HepG2 (cell line): ENCODE measurements around the gene NFKBIA. TPM values are rescaled to one million over a fixed set of nuclear protein-coding genes. Genes with fewer than 3 reads are reported as not detected.

Experiments used
- ARID5B ChIP-seq: IDR thresholded peaks from 2 replicates; pipeline ENCODE4 v1.4.0; 2020; ENCODE audit warnings: mild to moderate bottlenecking, missing genetic modification reagents
- CERS6 ChIP-seq: sonication (generic); formaldehyde crosslinking; IDR thresholded peaks from 2 replicates; pipeline ENCODE4 v1.5.0; 2020; ENCODE audit warnings: missing genetic modification reagents
- EED ChIP-seq: sonication (generic); formaldehyde crosslinking; IDR thresholded peaks from 2 replicates; pipeline ENCODE4 v1.5.0; 2020; ENCODE audit warnings: mild to moderate bottlenecking, missing genetic modification reagents
- EHMT2 ChIP-seq: fragments of 200-600 bp; sonication (generic); IDR thresholded peaks from 2 replicates; pipeline ENCODE4 v1.7.0; 2017; ENCODE audit warnings: antibody characterized with exemption, low read depth, low read length, borderline replicate concordance
- FOXA3 ChIP-seq: IDR thresholded peaks from 2 replicates; pipeline ENCODE4 v1.6.1; 2016; ENCODE audit warnings: missing genetic modification reagents, missing compliant biosample characterization
- HDAC1 ChIP-seq: sonication (generic); formaldehyde crosslinking; IDR thresholded peaks from 2 replicates; pipeline ENCODE4 v1.5.1; 2020; ENCODE audit warnings: mild to moderate bottlenecking, missing genetic modification reagents
- KLF6 ChIP-seq: IDR thresholded peaks from 2 replicates; pipeline ENCODE4 v1.8.0; 2016; ENCODE audit warnings: missing biosample characterization, missing genetic modification reagents
- MTA1 ChIP-seq: sonication (generic); formaldehyde crosslinking; IDR thresholded peaks from 2 replicates; pipeline ENCODE4 v1.4.0; 2020; ENCODE audit warnings: missing genetic modification reagents, mild to moderate bottlenecking, borderline replicate concordance
- MXI1 ChIP-seq: IDR thresholded peaks from 3 replicates; pipeline ENCODE4 v1.6.1; 2012; ENCODE audit warnings: low read depth, low read length, inconsistent platforms, borderline replicate concordance
- NFATC3 ChIP-seq: sonication (generic); formaldehyde crosslinking; IDR thresholded peaks from 2 replicates; pipeline ENCODE4 v1.5.1; 2020; ENCODE audit warnings: mild to moderate bottlenecking, missing genetic modification reagents
- PAF1 ChIP-seq: IDR thresholded peaks from 2 replicates; pipeline ENCODE4 v1.6.1; 2016; ENCODE audit warnings: missing genetic modification reagents, missing compliant biosample characterization
- SOX6 ChIP-seq, 2 experiments: fragments of 450-650 bp in 1 of 2; sonication (generic) in 1 of 2; formaldehyde crosslinking in 1 of 2; IDR thresholded peaks; 2 replicates each; pipeline versions ENCODE4 v1.4.0 to v1.6.1; 2017 to 2020; ENCODE audit warnings: antibody characterized with exemption in 1 of 2, mild to moderate bottlenecking in 1 of 2, missing genetic modification reagents in 1 of 2
- TOPORS ChIP-seq: sonication (generic); formaldehyde crosslinking; IDR thresholded peaks from 2 replicates; pipeline ENCODE4 v1.8.0; 2023; ENCODE audit warnings: mild to moderate bottlenecking, missing genetic modification reagents
- U2AF2 ChIP-seq: fragments of 200-400 bp; formaldehyde crosslinking; IDR thresholded peaks from 2 replicates; pipeline ENCODE4 v1.6.1; 2017; ENCODE audit warnings: low read depth, mild to moderate bottlenecking, low read length
- ZIK1 ChIP-seq: sonication (generic); formaldehyde crosslinking; IDR thresholded peaks from 2 replicates; pipeline ENCODE4 v1.5.0; 2020; ENCODE audit warnings: mild to moderate bottlenecking, low read depth, missing genetic modification reagents, borderline replicate concordance
- ZNF256 ChIP-seq: sonication (generic); formaldehyde crosslinking; conservative IDR thresholded peaks from 2 replicates; pipeline ENCODE4 v1.4.0; 2020; ENCODE audit warnings: missing genetic modification reagents
- ZNF274 ChIP-seq: sonication (generic); formaldehyde crosslinking; IDR thresholded peaks from 2 replicates; pipeline ENCODE4 v1.5.1; 2020; ENCODE audit warnings: mild to moderate bottlenecking, missing genetic modification reagents
- ZNF276 ChIP-seq: sonication (generic); formaldehyde crosslinking; IDR thresholded peaks from 2 replicates; pipeline ENCODE4 v1.4.0; 2020; ENCODE audit warnings: mild to moderate bottlenecking, low read depth, missing genetic modification reagents
- ZNF430 ChIP-seq: sonication (generic); formaldehyde crosslinking; IDR thresholded peaks from 2 replicates; pipeline ENCODE4 v1.9.0; 2021; ENCODE audit warnings: mild to moderate bottlenecking, missing genetic modification reagents
- ZNF451 ChIP-seq: sonication (generic); formaldehyde crosslinking; IDR thresholded peaks from 2 replicates; pipeline ENCODE4 v1.5.0; 2020; ENCODE audit warnings: mild to moderate bottlenecking, missing genetic modification reagents
- ZNF501 ChIP-seq: sonication (generic); formaldehyde crosslinking; IDR thresholded peaks from 2 replicates; pipeline ENCODE4 v1.5.1; 2020; ENCODE audit warnings: mild to moderate bottlenecking, moderate library complexity, missing genetic modification reagents
- ZNF552 ChIP-seq: sonication (generic); formaldehyde crosslinking; IDR thresholded peaks from 2 replicates; pipeline ENCODE4 v1.9.0; 2022; ENCODE audit warnings: missing genetic modification reagents, mild to moderate bottlenecking, borderline replicate concordance
- ZNF629 ChIP-seq: sonication (generic); formaldehyde crosslinking; conservative IDR thresholded peaks from 2 replicates; pipeline ENCODE4 v1.5.0; 2020; ENCODE audit warnings: missing genetic modification reagents
- ZSCAN25 ChIP-seq: sonication (generic); formaldehyde crosslinking; IDR thresholded peaks from 2 replicates; pipeline ENCODE4 v1.8.0; 2022; ENCODE audit warnings: mild to moderate bottlenecking, missing genetic modification reagents
- polyA plus RNA-seq, 8 experiments: library from polyadenylated mRNA; depleted of rRNA in 3 of 8; stranded (reverse) in 7 of 8; unstranded in 1 of 8; fragments of >200 nt; fragmentation: Illumina TruSeq in 4 of 8; extraction: Trizol in 4 of 8; gene quantifications; 2 replicates each; pipeline versions ENCODE4 v1.2.1 to v1.2.3, GENCODE V29; 2011 to 2016; ENCODE audit warnings: low read depth in 4 of 8, missing spikeins in 1 of 8, mixed read lengths in 1 of 8; ENCODE audit not compliant: insufficient read depth in 1 of 8
- total RNA-seq, 5 experiments: library from RNA; depleted of rRNA; stranded (reverse); fragments of >200 nt; fragmentation: Illumina TruSeq; extraction: Trizol; gene quantifications; 2 replicates each; pipeline ENCODE4 v1.2.3, GENCODE V29; 2016; ENCODE audit warnings: low read depth in 1 of 5

NFKBIA gene
- total and polyA plus RNA-seq, 2 of the 13 experiments (the other 11 are each of a cell fraction or from before 2014, with no cell fraction given), result 197 to 319 TPM

GRCh38 chr14:35400648-35401421, 3.7 kb downstream of the NFKBIA start (continued):
- TF ChIP-seq EHMT2 (no peak), ZNF256 (CRISPR knock-in tag) (no peak), U2AF2 (no peak), ZNF501 (CRISPR knock-in tag) (no peak), FOXA3 (CRISPR knock-in tag) (peak; percentile 90), NFATC3 (CRISPR knock-in tag) (0 out of 2 replicates have a peak, but pooled peaks have one; percentile 2), TOPORS (CRISPR knock-in tag) (no peak), ZIK1 (CRISPR knock-in tag) (no peak), ZNF629 (CRISPR knock-in tag) (peak; percentile 85), ZSCAN25 (CRISPR knock-in tag) (peak; percentile 45; the same call in 1 of the 2 replicates), ZNF451 (no peak), ZNF430 (CRISPR knock-in tag) (peak; percentile 74), EED (CRISPR knock-in tag) (no peak), PAF1 (peak; percentile 85), ARID5B (CRISPR knock-in tag) (peak; percentile 96), ZNF274 (peak; percentile 76; the same call in 1 of the 2 replicates), ZNF276 (CRISPR knock-in tag) (0 out of 2 replicates have a peak, but pooled peaks have one; percentile 2), KLF6 (CRISPR knock-in tag) (peak; percentile 96), CERS6 (CRISPR knock-in tag) (no peak), SOX6 (IDR thresholded peaks at IDR 0.05) (no peak), SOX6 (CRISPR knock-in tag; IDR thresholded peaks at IDR 0.05) (peak; percentile 83), ZNF552 (CRISPR knock-in tag) (peak; percentile 35; the same call in 1 of the 2 replicates), MTA1 (CRISPR knock-in tag) (no peak), MXI1 (peak; percentile 46; the same call in 1 of the 3 replicates), HDAC1 (peak; percentile 84)
